IMR-90 (cell line): ENCODE measurements around the gene ADAP2. TPM values are rescaled to one million over a fixed set of nuclear protein-coding genes. Genes with fewer than 3 reads are reported as not detected.

Experiments used
- ATAC-seq: fragments of 200-7000 bp; cut with Tn5 transposase; 2 replicates; pipeline ENCODE4 v1.9.1; 2020; ENCODE audit warnings: low read depth, mild to moderate bottlenecking, moderate library complexity
- Bru-seq: library from RNA; stranded (reverse); fragments of 400-500 nt; gene quantifications from one replicate; lab custom pipeline; 2021; lab: Mats Ljungman, UMichigan
- BruChase-seq, 2 experiments: library from RNA; stranded (reverse); fragments of 400-500 nt; gene quantifications; one replicate each; lab custom pipeline; 2021; lab: Mats Ljungman, UMichigan
- BruUV-seq: library from RNA; stranded (reverse); fragments of 400-500 nt; replicated peaks from 2 replicates; lab custom pipeline; 2021; lab: Mats Ljungman, UMichigan
- CTCF ChIA-PET: fragments of 300-600 bp; formaldehyde crosslinking; extraction: SDS; loops from one replicate; lab custom pipeline; 2021; ENCODE audit warnings: antibody characterized with exemption; lab: Yijun Ruan, JAX
- POLR2A ChIA-PET: fragments of 300-600 bp; sonication (Branson Sonifier 250); formaldehyde crosslinking; loops from one replicate; lab custom pipeline; 2022; ENCODE audit warnings: antibody characterized with exemption; ENCODE audit not compliant: unreplicated experiment; lab: Charles Lee
- DNase-seq: peaks from one replicate; pipeline ENCODE4 v3.0.0; 2013
- H2AFZ ChIP-seq: replicated peaks from 2 replicates; pipeline ENCODE3; 2013; ENCODE audit warnings: low read length, mild to moderate bottlenecking; ENCODE audit not compliant: poor library complexity
- H2AK5ac ChIP-seq: 2 replicates; pipeline ENCODE4 v1.6.1; 2013; ENCODE audit warnings: low read depth, low read length, inconsistent platforms
- H2AK9ac ChIP-seq: replicated peaks from 2 replicates; pipeline ENCODE3; 2013; ENCODE audit warnings: mild to moderate bottlenecking, low read depth, low read length, moderate library complexity; ENCODE audit not compliant: poor library complexity
- H2BK120ac ChIP-seq: 2 replicates; pipeline ENCODE4 v1.6.1; 2013; ENCODE audit warnings: low read depth, low read length, inconsistent platforms
- H2BK15ac ChIP-seq: 3 replicates; pipeline ENCODE4 v1.6.1; 2013; ENCODE audit warnings: low read depth, low read length, inconsistent platforms
- H2BK20ac ChIP-seq: 2 replicates; pipeline ENCODE4 v1.6.1; 2013; ENCODE audit warnings: low read depth, mild to moderate bottlenecking, inconsistent platforms, low read length, moderate library complexity
- H2BK5ac ChIP-seq: 2 replicates; pipeline ENCODE4 v1.6.1; 2013; ENCODE audit warnings: mild to moderate bottlenecking, low read depth, low read length, inconsistent platforms; ENCODE audit not compliant: poor library complexity, severe bottlenecking
- H3K14ac ChIP-seq: replicated peaks from 2 replicates; pipeline ENCODE4 v1.6.1; 2013; ENCODE audit warnings: low read depth, low read length, inconsistent platforms
- H3K18ac ChIP-seq: 2 replicates; pipeline ENCODE4 v1.6.1; 2013; ENCODE audit warnings: low read depth, low read length, control low read depth
- H3K23ac ChIP-seq: 2 replicates; pipeline ENCODE4 v1.6.1; 2013; ENCODE audit warnings: low read depth, low read length, inconsistent platforms
- H3K27ac ChIP-seq: 2 replicates; pipeline ENCODE4 v1.5.1; 2013; ENCODE audit warnings: mild to moderate bottlenecking, control low read depth, low read length; ENCODE audit not compliant: insufficient read depth
- H3K27me3 ChIP-seq: 2 replicates; pipeline ENCODE4 v1.6.1; 2013; ENCODE audit warnings: low read length; ENCODE audit not compliant: control insufficient read depth, insufficient read depth
- H3K36me3 ChIP-seq: 2 replicates; pipeline ENCODE4 v1.6.1; 2013; ENCODE audit warnings: low read length, mixed read lengths; ENCODE audit not compliant: control insufficient read depth, insufficient read depth
- H3K4ac ChIP-seq: 2 replicates; pipeline ENCODE4 v1.6.1; 2013; ENCODE audit warnings: low read depth, low read length, inconsistent platforms
- H3K4me1 ChIP-seq: 2 replicates; pipeline ENCODE4 v1.6.1; 2013; ENCODE audit warnings: low read length, mixed read lengths; ENCODE audit not compliant: control insufficient read depth, insufficient read depth
- H3K4me2 ChIP-seq: 2 replicates; pipeline ENCODE4 v1.6.1; 2013; ENCODE audit warnings: low read depth, mild to moderate bottlenecking, control low read depth, low read length, moderate library complexity
- H3K4me3 ChIP-seq: 2 replicates; pipeline ENCODE4 v1.5.1; 2013; ENCODE audit warnings: low read depth, mild to moderate bottlenecking, control low read depth, low read length, moderate library complexity; ENCODE audit not compliant: insufficient read depth
- H3K56ac ChIP-seq: 2 replicates; pipeline ENCODE4 v1.6.1; 2013; ENCODE audit warnings: low read length, inconsistent platforms; ENCODE audit not compliant: insufficient read depth; ENCODE audit errors: extremely low read depth
- H3K79me1 ChIP-seq, 2 experiments: 2 replicates each; pipeline ENCODE4 v1.6.1; 2013; ENCODE audit warnings: low read length in 2 of 2, inconsistent platforms in 1 of 2, low read depth in 1 of 2
- H3K9ac ChIP-seq: 2 replicates; pipeline ENCODE4 v1.6.1; 2013; ENCODE audit warnings: low read depth, low read length, control low read depth
- H3K9me1 ChIP-seq: 2 replicates; pipeline ENCODE4 v1.6.1; 2013; ENCODE audit warnings: low read length, inconsistent platforms; ENCODE audit not compliant: insufficient read depth
- H3K9me3 ChIP-seq: 2 replicates; pipeline ENCODE4 v1.6.1; 2013; ENCODE audit warnings: low read length; ENCODE audit not compliant: control insufficient read depth, insufficient read depth
- H4K20me1 ChIP-seq: 2 replicates; pipeline ENCODE4 v1.6.1; 2013; ENCODE audit warnings: low read length, inconsistent platforms; ENCODE audit not compliant: insufficient read depth
- H4K5ac ChIP-seq: 2 replicates; pipeline ENCODE4 v1.6.1; 2013; ENCODE audit warnings: mild to moderate bottlenecking, low read depth, low read length, control low read depth
- H4K8ac ChIP-seq, 2 experiments: 2 replicates each; pipeline ENCODE4 v1.6.1; 2013; ENCODE audit warnings: low read depth in 2 of 2, low read length in 2 of 2, control low read depth in 1 of 2, inconsistent platforms in 1 of 2
- H4K91ac ChIP-seq: 2 replicates; pipeline ENCODE4 v1.6.1; 2013; ENCODE audit warnings: low read depth, low read length, inconsistent platforms; ENCODE audit not compliant: insufficient read depth
- BHLHE40 ChIP-seq: fragments of 150-350 bp; IDR thresholded peaks from 2 replicates; pipeline ENCODE4 v1.6.1; 2016; ENCODE audit warnings: mild to moderate bottlenecking, low read depth, low read length
- CEBPB ChIP-seq: IDR thresholded peaks from 2 replicates; pipeline ENCODE4 v1.6.1; 2012; ENCODE audit warnings: low read depth, low read length, improper control_type of control experiment
- CHD1 ChIP-seq: IDR thresholded peaks from 2 replicates; pipeline ENCODE4 v1.6.1; 2012; ENCODE audit warnings: low read depth, low read length, improper control_type of control experiment
- FOS ChIP-seq: fragments of 150-350 bp; IDR thresholded peaks from 2 replicates; pipeline ENCODE4 v1.6.1; 2016; ENCODE audit warnings: low read depth, low read length
- MAFK ChIP-seq: IDR thresholded peaks from 2 replicates; pipeline ENCODE4 v1.6.1; 2012; ENCODE audit warnings: low read depth, low read length, improper control_type of control experiment
- MAZ ChIP-seq: IDR thresholded peaks from 2 replicates; pipeline ENCODE4 v1.6.1; 2012; ENCODE audit warnings: low read depth, mild to moderate bottlenecking, low read length, improper control_type of control experiment, moderate library complexity, borderline replicate concordance
- MXI1 ChIP-seq: IDR thresholded peaks from 2 replicates; pipeline ENCODE4 v1.6.1; 2012; ENCODE audit warnings: low read depth, mild to moderate bottlenecking, low read length, moderate library complexity, borderline replicate concordance
- NFE2L2 ChIP-seq: fragments of 150-350 bp; IDR thresholded peaks from 2 replicates; pipeline ENCODE4 v1.6.1; 2016; ENCODE audit warnings: low read depth, mild to moderate bottlenecking, low read length
- POLR2A ChIP-seq: IDR thresholded peaks from 2 replicates; pipeline ENCODE4 v1.6.1; 2012; ENCODE audit warnings: mild to moderate bottlenecking, low read depth, low read length
- RAD21 ChIP-seq: IDR thresholded peaks from 2 replicates; pipeline ENCODE4 v1.6.1; 2012; ENCODE audit warnings: low read length, improper control_type of control experiment
- RCOR1 ChIP-seq: IDR thresholded peaks from 2 replicates; pipeline ENCODE4 v1.6.1; 2012; ENCODE audit warnings: mild to moderate bottlenecking, low read length, improper control_type of control experiment; ENCODE audit not compliant: insufficient replicate concordance
- RFX5 ChIP-seq: IDR thresholded peaks from 2 replicates; pipeline ENCODE4 v1.8.0; 2012; ENCODE audit warnings: low read depth, mild to moderate bottlenecking, low read length, moderate library complexity
- SMC3 ChIP-seq: fragments of 150-350 bp; IDR thresholded peaks from 2 replicates; pipeline ENCODE4 v1.6.1; 2016; ENCODE audit warnings: low read depth, mild to moderate bottlenecking, antibody characterized with exemption, low read length, moderate library complexity
- WGBS, 2 experiments: methylation state at CpG; one replicate each; pipeline versions ENCODE4 v1.1.5 to v1.1.7; 2013; ENCODE audit warnings: missing lambda C conversion rate in 2 of 2; ENCODE audit not compliant: insufficient read length in 1 of 2; ENCODE audit errors: extremely low coverage in 2 of 2; 5-methylcytosine and 5-hydroxymethylcytosine counted together
- dilution Hi-C: fragments of 300-500 bp; cut with HindIII; formaldehyde crosslinking; loops from one replicate; pipeline ENCODE4 v1.14.3; 2018; ENCODE audit warnings: low sequenced_read_pairs; ENCODE audit not compliant: unreplicated experiment
- in situ Hi-C: fragments of 300-500 bp; cut with MboI; formaldehyde crosslinking; loops from 3 replicates; pipeline ENCODE4 v1.14.3; 2019; ENCODE audit warnings: low sequenced_read_pairs, inconsistent platforms, mixed read lengths
- intact Hi-C: fragments of 100-400 bp; cut with micrococcal nuclease; formaldehyde crosslinking; loops from 2 replicates; pipeline ENCODE4 v1.10.0; 2022
- long read RNA-seq: library from polyadenylated mRNA; unstranded; transcript quantifications from one replicate; pipeline ENCODE4 v2.0.0, GENCODE V29; 2021; ENCODE audit not compliant: unreplicated experiment
- polyA plus RNA-seq, 3 experiments: library from polyadenylated mRNA; depleted of rRNA; stranded (reverse); fragments of >200 nt; gene quantifications; 2 replicates each; pipeline ENCODE4 v1.2.3, GENCODE V29; 2012; ENCODE audit warnings: low replicate concordance in 1 of 3
- total RNA-seq: library from RNA; depleted of rRNA; stranded (reverse); fragments of >200 nt; gene quantifications from 2 replicates; pipeline ENCODE4 v1.2.3, GENCODE V29; 2012; rRNA removed
- TF ChIP-seq, protein P1 (sequence below): conservative IDR thresholded peaks from 2 replicates; pipeline ENCODE4 v1.5.1; 2012; ENCODE audit warnings: mild to moderate bottlenecking, low read depth, low read length, improper control_type of control experiment
- TF ChIP-seq, protein P2 (sequence below): fragments of 150-350 bp; IDR thresholded peaks from 2 replicates; pipeline ENCODE4 v1.6.1; 2016; ENCODE audit warnings: low read depth, mild to moderate bottlenecking, low read length, moderate library complexity, borderline replicate concordance

The ADAP2 gene
- total RNA-seq: 0.90 and 1.1 TPM in 2 replicates
- 0.90 and 1.2 TPM in 2 replicates for polyA plus RNA-seq (2012; rRNA removed)
- polyA plus RNA-seq (2012; cell fraction: cytosol; rRNA removed): 0.79 and 6.5 TPM in 2 replicates
- polyA plus RNA-seq (2012; cell fraction: nucleus; rRNA removed; ENCODE audit: low replicate concordance): 1.6 and 1.9 TPM in 2 replicates
- percentile 24 among the genes with signal in this experiment for Bru-seq, nascent RNA
- BruChase-seq, experiment 1, labeled RNA remaining after a 6-hour chase: percentile 42 among the genes with signal in this experiment
- percentile 30 among the genes with signal in this experiment for BruChase-seq, experiment 2, labeled RNA remaining after a 2-hour chase
- long read RNA-seq: 0 reads

GRCh38 chr17:30921544-30922196 lies at the start of gene ADAP2:
TSS of gene ADAP2 (plus strand) at chr17:30921945. CDS start at chr17:30922015, 70 bp downstream.
- no TSS peak for BruUV-seq
- H2AK5ac ChIP-seq: peak within 1 kb of the TSS; percentile 85; the same call in 1 of the 2 replicates
- no peaks in the 10 kb centered on the region for H3K36me3 ChIP-seq
- H3K4me1 ChIP-seq: peaks cover 5% of the 10 kb centered on the region
- H3K4me2 ChIP-seq: peak within 1 kb of the TSS; percentile 65
- H2BK120ac ChIP-seq: peak within 1 kb of the TSS; percentile 87
- in situ Hi-C loops: no loop called here
- no peaks in the 10 kb centered on the region for H3K9me3 ChIP-seq
- 0 out of 2 replicates have a peak within 1 kb of the TSS, but pooled peaks have one; percentile 91 for H4K91ac ChIP-seq
- POLR2A ChIA-PET: no interaction called here
- peak within 1 kb of the TSS; percentile 60 for H3K23ac ChIP-seq
- H3K27ac ChIP-seq: no peak within 1 kb of the TSS
- H2AFZ ChIP-seq: peak within 1 kb of the TSS; percentile 95
- CTCF ChIA-PET: no interaction called here
- peak within 1 kb of the TSS; percentile 58 for H2AK9ac ChIP-seq
- TF ChIP-seq, protein P1, sequence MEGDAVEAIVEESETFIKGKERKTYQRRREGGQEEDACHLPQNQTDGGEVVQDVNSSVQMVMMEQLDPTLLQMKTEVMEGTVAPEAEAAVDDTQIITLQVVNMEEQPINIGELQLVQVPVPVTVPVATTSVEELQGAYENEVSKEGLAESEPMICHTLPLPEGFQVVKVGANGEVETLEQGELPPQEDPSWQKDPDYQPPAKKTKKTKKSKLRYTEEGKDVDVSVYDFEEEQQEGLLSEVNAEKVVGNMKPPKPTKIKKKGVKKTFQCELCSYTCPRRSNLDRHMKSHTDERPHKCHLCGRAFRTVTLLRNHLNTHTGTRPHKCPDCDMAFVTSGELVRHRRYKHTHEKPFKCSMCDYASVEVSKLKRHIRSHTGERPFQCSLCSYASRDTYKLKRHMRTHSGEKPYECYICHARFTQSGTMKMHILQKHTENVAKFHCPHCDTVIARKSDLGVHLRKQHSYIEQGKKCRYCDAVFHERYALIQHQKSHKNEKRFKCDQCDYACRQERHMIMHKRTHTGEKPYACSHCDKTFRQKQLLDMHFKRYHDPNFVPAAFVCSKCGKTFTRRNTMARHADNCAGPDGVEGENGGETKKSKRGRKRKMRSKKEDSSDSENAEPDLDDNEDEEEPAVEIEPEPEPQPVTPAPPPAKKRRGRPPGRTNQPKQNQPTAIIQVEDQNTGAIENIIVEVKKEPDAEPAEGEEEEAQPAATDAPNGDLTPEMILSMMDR: no peak
- TF ChIP-seq RCOR1 (no peak), NFE2L2 (no peak), SMC3 (no peak), RFX5 (no peak), POLR2A (no peak), BHLHE40 (no peak), CHD1 (no peak), MAZ (no peak), MAFK (no peak), RAD21 (no peak), MXI1 (no peak), FOS (no peak), CEBPB (no peak)
- TF ChIP-seq, protein P2, sequence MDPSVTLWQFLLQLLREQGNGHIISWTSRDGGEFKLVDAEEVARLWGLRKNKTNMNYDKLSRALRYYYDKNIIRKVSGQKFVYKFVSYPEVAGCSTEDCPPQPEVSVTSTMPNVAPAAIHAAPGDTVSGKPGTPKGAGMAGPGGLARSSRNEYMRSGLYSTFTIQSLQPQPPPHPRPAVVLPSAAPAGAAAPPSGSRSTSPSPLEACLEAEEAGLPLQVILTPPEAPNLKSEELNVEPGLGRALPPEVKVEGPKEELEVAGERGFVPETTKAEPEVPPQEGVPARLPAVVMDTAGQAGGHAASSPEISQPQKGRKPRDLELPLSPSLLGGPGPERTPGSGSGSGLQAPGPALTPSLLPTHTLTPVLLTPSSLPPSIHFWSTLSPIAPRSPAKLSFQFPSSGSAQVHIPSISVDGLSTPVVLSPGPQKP: no peak
- 0 out of 2 replicates have a peak within 1 kb of the TSS, but pooled peaks have one; percentile 62 for H3K14ac ChIP-seq
- H3K9me1 ChIP-seq: peaks cover 6% of the 10 kb centered on the region
- ATAC-seq (peak; percentile 58), DNase-seq (no peak)
- H4K8ac ChIP-seq: peak within 1 kb of the TSS; percentile 40 to 88; a peak in 2 of 4 replicates
- no peak within 1 kb of the TSS for H3K56ac ChIP-seq
- no peak within 1 kb of the TSS for H3K9ac ChIP-seq
- H3K27me3 ChIP-seq: peaks cover 13% of the 10 kb centered on the region
- 0 out of 4 replicates have a peak, but pooled peaks cover 0 to 5% of the 10 kb centered on the region in 2 experiments for H3K79me1 ChIP-seq
- H2BK20ac ChIP-seq: peak within 1 kb of the TSS; percentile 85; the same call in 1 of the 2 replicates
- peak within 1 kb of the TSS; percentile 1; the same call in 1 of the 2 replicates for H3K4me3 ChIP-seq
- peak within 1 kb of the TSS; percentile 83 for H2BK5ac ChIP-seq
- 19% methylated on average over 17 of the region's 60 CpGs; no CpG with 5 or more reads in 1 of the 2 experiments for WGBS, 2 experiments
- intact Hi-C loops: no loop called here
- H3K4ac ChIP-seq: peak within 1 kb of the TSS; percentile 83
- H4K20me1 ChIP-seq: no peaks in the 10 kb centered on the region
- H3K18ac ChIP-seq: no peak within 1 kb of the TSS
- H4K5ac ChIP-seq: no peak within 1 kb of the TSS
- H2BK15ac ChIP-seq: peak within 1 kb of the TSS; percentile 73; the same call in 1 of the 3 replicates
- dilution Hi-C loops: no loop called here
